NCI-H2107 treated with DMSO at 0.1 percent for 48 hours (cell line): ENCODE data around the gene SLC25A13.
"Not testable (repeated sequence)": the region's sequence is repeated elsewhere in the genome, so short reads cannot be mapped to it uniquely, and the experiment has no call there.

ENCODE experiments used
- DNase-seq: peaks from one replicate; lab custom pipeline; 2025; ENCODE audit not compliant: unreplicated experiment; lab: John Stamatoyannopoulos, UW

SLC25A13 gene

DNA sequence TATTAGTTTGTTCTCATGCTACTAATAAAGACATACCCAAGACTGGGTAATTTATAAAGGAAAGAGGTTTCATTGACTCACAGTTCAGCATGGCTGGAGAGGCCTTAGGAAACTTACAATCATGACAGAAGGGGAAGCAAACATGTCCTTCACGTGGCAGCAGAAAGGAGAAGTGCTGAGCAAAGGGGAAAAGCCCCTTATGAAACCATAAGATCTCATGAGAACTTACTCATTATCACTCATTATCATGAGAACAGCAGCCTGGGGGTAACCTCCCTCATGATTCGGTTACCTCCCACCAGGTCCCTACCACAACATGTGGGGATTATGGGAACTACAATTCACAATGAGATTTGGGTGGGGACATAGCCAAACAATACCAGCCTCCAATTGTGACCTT, 4.9 kb upstream of the SLC25A13 start:
- DNase-seq = not testable (repeated sequence)

DNA sequence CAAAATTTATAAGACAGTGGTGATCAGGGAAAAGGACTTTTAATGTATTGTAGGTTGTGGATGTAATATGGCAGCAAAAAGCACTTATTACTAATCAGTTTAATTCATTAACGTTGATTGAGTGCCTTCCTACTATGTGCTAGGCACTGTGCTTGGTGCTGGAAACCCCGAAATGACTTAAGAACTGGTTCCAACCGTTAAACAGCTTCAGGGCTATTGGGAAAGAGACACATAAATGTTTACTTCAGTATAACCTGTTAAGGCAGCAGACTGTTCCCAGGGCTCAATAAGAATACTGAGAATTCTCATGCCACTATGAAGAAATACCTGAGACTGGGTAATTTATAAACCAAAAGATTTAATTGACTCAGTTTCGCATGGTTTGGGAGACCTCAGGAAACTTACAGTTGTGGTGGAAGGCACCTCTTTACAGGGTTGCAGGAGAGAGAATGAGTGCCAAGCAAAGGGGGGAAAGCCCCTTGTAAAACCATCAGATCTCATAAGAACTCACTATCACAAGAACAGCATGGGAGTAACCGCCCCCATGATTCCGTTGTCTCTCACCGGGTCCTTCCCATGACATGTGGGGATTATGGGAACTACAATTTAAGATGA, 1.1 kb upstream of the SLC25A13 start:
- no peak for DNase-seq

DNA sequence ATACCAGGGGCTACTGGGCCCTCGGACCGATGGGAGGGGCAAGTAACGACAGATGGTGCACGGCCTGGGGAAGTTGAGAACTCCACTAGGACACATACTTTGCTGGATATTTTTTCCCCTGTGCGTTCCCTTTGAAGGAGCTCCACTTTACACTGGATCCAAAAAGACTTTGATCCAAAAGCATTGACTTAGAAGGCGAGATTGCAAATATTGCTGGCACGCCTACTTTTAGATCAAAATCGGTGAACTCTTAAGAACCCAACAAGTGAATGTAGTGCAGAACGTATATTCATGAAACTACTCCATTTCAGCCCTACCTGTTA, 436 bp upstream of the SLC25A13 start:
- no peak for DNase-seq

DNA sequence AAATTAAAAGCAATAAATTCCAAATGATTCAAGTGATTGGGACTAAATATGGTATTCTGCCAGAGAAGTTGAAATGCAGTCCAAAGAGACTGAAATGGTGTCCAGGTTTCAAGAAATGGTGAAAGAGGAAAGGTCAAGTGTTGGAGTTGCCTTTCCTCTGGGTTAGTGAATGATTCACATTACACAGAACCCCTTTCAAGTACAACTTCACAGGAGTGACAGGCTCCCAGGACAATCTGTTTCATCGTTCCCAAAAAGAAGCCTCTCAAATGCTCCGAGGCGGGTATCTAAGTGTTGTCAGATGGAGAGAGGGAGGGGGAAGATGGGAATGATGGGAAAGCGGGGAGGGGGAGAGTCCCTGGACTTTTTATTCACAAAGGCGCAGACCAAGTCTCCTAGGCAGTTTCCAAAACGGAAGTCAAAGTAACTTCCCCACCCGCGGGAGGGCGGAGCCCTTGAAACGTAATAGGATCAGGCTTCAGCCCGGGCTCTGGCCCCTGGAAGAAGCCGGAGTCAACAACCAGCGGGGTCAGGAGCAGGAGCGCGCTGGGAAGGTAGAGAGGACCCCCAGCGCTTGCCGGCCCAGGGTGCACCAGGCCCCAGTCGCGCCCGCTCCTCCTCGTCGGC, 754 bp downstream of the SLC25A13 start:
- DNase-seq = peak; percentile 78

DNA sequence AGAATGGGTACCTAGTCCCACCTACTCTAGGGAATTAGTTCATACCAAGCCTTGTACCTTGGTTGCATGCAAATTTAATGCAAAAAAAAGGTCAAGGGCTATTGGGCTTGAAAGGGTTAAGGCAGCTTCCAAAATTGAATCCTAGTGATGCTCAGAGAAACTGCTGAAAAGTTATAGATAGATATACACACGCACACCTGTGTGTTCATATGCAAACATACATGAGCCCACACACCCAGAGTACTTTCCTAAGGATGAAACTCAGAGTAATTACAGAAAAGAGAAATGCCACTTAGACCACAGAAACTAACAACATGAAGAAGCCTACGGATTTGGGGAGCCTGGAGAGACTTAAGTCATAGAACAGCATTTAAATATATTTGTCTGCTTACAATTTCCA, 1.5 kb downstream of the SLC25A13 start:
- DNase-seq = no peak

DNA sequence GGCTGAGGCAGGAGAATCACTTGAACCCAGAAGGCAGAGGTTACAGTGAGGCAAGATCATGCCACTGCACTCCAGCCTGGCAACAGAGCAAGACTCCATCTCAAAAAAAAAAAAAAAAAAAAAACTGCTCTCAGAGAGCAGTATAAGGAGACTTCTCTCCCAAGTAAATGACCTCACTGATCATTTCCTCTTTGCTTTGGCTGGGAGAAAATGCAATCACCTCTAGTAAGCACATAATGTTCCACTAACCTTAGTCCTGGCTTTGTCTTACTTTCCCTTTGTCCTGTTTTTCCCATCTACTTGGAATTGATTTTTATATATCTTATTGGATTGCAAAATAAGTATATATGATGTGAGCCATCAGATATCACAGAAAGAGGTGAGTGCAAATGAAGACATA, 2.5 kb downstream of the SLC25A13 start:
- no peak for DNase-seq

DNA sequence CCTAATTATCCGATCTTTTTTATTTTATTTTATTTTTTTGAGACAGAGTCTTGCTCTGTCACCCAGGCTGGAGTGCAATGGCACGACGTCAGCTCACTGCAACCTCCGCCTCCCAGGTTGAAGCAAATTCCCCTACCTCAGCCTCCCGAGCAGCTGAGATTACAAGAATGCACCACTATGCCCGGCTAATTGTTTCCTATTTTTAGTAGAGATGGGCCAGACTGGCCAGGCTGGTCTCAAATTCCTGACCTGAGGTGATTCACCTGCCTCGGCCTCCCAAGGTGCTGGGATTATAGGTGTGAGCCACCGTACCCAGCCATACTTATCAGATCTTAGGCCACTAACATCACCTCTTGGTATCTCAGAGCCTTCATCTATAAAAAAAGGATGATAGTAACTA, 4.9 kb downstream of the SLC25A13 start:
- DNase-seq = no peak

DNA sequence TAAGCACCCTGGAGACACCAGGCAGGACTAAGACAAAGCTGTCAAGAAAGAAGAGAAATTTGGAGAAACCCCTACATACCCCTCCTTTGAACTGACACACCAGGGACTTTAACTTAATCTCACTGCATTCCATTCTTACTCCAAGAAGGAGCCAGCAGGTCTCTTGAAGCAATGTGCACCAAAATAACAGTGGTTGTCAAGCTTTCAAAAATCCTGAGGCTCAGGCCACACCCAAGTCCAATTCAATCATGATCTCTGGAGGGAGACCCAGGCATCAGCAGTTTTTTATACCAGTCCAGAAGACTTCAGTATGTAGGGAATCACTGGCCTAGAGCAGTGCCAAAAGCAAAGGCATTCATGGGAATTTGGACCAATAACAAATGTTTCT, 6.8 kb downstream of the SLC25A13 start:
- DNase-seq = no peak

DNA sequence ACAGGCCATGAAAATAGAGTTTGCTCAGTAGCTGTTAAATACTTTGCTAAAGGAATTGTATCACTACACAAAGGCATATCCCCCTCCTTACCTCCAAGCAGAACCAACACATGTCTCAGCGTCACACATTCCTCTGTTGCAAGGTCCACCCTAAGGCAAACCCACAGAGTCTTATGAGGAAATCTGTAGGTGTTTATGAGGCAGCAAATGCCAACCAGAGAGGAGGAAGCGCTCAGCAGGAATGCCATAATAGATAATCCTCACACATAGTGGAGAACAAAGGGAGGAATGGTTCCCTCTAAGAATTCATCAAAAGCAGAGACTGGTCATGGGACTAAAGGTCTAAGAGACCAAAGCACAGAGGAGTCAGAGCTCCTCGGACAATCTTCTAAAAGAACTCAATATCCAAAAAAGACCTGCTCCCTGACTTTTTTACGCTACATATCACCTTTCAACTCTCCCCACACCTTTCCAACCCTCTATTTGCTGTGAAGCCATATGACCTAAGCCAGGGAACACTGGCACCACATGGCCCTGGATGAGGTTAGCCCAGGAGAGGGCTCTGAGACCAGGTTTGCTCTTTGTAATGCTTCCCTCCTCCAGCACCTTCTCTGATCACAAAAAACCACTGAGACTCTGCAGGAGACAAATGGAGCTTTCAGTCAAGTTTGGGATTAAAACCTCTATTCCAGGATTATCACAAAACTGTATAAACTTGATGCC, 7.3 kb downstream of the SLC25A13 start:
- no peak for DNase-seq

DNA sequence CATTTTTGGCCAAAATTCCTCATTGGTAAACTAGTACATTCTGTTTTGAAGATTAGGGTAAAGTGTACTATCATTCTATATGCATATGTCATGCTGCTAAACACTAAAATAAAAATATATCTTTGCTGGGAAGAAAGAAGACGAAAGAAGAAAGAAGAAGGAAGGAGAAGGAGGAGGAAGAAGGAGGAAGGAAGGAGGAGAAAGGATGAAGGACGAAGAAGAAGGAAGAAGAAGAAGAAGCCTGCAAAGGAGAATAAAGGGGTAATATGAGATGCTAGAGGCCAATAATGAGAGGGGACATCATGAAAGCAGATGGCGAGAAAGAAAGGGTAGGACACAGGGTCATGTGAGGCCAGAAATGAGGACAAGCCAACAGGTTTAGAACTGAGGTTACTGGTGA, 8.0 kb downstream of the SLC25A13 start:
- DNase-seq = no peak

DNA sequence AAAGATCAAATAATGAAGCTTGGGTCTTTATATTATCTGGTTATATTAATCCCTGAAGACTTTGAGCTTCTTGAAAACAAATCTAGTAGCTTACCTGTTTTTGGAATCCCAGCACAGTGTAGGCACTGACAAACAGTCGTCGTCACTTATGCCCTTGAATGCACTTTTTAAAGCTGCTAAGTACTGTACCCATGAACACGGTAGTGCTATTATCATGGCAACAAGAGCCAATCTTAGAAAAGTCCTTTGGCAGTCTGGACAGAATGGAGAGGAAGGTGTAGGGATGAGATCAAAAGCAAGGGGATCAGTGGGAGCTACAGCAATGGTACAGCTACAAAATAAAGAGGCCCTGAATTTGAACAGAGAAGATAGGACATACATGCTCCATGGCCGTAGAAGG, 9.4 kb downstream of the SLC25A13 start:
- no peak for DNase-seq

DNA sequence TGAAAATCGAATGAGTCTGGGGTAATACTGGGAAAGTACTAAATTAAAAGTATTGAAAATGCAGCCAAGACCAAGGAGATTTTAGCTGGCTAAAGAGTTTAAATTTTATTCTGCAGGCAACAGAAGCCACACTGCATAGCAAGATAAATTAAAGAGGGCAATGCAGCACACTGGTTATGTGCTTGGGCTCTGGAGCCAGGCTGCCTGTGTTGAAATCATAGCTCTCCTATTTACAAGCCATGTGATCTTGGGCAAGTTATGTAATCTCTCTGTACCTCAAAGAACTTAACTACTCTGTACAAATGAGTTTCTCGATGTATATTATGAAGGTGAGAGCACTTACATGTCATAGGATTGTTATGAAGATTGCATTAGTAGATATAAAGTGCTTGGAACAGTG, 9.9 kb downstream of the SLC25A13 start:
- no peak for DNase-seq

DNA sequence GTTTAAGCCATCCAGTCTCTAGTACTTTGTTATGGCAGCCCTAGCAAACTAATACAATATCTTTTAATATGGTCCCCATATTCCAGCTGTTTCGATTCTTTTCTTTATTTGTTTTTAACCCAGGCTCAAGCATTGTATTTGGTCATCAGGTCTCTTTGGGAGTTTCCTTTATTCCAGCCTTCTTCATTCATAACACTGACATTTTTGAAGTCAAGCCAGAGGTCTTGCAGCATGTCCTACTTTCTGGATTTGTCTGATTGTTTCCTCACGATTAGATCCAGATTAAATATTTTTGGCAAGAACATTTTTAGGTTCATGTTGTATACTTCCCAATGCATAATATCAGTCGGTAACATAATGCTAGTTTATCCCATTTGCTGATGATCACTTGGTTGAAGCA, 11.8 kb downstream of the SLC25A13 start:
- DNase-seq = no peak

DNA sequence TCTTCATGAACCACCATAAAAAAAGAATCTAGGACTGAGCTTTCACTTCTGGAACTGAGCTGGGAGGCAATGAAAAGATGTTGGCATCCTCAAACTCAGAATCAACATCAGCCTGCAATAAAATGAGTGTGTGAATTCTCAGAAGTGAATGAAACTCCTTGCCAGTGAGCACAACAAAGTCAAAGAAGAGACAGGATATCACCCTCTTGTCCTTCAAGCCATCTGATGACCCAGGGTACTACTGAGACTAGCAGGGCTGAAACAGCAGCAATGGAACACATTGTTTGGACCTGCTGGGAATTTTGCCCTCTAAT, 13.0 kb downstream of the SLC25A13 start:
- DNase-seq = no peak

DNA sequence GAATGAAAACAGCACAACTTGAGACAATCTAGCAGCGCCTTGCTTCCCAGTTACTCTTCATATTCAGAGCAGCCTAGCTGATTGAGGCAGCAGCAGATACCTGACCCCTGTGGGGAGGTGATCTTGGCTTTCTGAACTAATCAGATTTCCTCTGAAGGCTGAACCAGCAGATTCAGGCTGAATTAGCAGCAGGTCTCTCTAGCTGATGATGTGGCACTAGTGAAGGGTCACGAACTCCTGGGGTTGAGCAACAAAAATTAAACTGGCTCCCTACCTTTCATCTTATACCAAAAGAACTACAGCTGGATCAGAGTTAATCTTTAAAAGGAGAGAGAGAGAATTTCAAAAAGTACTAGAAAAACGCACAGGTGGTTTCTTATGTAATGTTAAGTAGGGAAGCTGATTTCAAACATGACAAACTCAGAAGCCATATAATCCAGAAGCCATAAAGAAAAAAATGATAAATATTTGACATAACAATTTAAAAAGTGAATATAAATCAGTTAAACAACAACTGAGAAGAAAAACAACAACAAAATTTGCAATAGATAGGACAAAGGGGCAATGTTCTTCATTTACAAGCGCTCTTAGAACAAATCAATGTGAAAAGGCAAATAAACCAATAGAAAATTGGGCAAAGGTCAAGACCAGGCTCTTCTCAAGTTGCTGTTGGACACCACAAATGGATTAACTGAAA, 13.5 kb downstream of the SLC25A13 start:
- DNase-seq = no peak

DNA sequence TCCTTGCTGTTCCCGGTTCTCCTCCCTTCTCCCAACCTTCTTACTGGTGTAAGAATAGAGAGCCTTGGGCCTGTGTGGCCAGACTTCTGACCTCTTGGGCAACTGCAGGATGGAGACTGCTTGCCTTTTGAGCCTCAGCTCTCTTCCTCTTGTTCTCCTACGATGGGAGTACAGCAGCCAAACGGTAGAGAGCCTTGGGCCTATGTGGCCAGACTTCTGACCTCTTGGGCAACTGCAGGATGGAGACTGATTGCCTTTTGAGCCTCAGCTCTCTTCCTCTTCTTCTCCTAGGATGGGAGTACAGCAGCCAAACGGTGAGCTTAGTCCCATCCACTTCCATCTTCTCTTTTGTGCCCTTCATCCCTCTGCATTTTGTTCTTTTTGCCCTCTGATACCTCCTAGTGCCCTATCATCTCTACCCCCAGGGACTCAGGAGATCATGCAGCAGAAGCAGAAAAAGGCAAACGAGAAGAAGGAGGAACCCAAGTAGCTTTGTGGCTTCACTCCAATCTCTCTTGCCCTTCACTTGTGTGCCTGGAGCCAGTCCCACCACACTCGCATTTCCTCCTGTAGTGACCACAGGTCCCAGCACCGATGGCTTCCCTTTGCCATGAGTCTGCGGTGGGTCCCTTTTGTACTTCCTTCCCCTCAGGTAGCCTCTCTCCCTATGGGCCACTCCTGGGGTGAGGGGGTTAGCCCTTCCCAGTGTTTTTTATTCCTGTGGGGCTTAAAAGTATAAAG, 15.3 kb downstream of the SLC25A13 start:
- DNase-seq = no peak

DNA sequence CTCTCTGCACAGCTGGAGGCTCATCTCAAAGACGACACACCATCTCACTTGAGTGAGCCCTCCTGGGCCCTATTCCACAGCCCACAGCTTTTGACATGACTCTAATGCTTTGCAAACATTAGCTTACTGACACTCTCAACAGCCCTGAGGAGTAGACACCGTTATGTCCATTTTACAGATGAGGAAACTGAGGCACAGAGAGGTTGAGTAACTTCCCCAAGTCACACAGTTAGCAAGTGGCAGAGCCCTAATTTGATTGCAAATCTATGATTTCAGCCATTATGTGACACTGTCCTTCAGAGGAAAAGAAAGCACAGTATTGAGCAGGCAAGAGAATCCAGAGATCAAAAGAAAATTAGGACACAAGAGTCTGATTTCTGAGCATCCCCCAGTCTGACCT, 16.0 kb downstream of the SLC25A13 start:
- no peak for DNase-seq

DNA sequence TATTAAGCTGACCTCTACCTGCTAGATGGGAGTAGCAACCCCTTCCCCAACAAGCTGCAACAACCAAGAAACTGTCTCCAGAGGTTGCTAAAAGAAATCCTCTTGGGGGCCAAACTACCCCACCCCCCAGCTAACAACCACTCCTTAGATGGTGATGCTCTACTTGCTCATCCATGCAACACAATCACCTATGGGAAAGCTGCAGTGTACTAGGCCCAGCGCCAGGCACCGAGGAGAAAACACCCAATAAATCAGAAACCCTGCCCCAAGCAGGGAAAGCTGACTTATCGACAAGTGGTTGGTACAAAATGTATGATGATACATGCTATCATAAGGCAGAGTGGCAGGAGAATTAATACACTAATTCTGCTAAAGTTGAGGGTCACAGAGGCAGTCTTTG, 17.3 kb downstream of the SLC25A13 start:
- DNase-seq = no peak

DNA sequence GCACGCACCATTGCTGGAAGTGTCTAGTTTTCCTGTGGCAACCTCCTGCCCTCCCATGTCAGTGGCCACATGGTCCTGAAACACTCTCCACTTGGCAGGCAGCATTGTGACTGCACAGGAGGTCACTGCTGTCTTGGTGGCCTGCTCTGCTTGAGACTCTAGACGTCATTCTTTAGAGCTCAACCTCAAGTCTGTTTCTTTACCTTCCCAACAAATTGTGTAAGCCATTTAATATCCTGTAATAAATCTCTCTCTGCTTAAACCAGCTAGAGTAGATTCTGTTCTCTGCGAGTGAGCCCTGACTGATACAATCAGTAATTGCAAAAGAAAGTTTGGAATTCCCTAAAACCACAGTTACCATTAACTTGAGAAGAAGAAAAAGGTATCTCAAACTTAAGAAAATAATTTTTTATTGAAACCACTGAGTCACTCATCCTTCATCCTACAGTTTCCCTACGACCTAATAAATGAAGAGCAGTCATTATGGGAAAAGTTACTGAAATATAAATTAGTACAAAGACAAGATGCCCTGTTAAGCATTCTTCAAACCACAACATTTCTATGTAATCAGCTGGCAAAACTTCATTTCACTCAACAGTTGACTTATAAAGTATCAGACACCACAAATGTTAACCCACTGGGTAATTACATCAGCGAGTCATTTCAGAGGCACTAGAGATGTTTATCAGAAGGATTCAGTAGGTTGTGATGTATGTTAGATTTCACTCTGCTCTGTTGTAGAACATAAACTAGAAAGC, 18.0 kb downstream of the SLC25A13 start:
- DNase-seq = no peak

DNA sequence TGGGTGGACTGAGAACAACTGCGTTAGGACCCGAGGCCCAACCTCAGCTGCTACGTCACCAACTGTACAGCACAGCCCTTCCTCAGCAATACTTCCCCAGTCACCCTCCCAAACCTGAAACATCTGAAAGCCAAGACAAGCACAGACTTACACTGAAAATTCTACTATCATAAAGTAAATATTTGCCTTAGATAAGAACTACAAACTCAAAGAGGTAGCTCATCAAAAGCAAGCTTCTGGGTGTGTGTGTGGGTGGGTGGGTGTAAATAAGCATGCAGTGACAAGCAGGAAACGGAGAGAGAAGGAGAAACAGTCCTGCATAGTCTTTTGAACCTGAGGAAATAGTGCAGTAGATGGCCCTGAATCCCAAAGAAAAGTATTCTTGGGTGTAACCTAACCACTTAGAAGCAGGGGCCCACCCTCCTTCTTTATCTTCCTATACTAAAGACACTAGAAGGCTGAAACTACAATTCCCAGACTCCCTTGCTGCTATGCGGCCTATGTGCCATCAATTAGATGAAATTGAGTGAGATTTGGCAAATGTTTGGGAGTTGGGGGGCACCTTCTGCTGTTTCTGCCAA, 18.7 kb downstream of the SLC25A13 start:
- DNase-seq = no peak

DNA sequence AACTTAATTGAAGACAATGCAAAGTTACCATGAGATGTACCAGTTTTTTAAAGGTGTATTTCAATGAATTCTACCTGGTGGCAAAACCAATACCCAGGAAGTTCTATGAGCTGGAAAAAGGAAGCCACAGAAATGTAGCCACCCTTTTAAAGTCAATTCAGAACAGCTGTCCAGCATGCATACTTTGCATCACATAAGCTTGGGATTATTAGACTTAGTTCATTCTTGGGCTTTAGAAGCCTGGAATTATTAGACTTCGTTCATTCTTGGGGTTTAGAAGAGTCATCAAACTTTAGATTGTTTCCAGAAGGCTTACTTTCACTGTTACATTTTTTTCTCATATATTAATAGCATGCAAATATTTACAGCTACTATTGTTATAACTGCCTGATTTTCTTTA, 20.9 kb downstream of the SLC25A13 start:
- no peak for DNase-seq
